ENCODE results near the gene ENTREP1. TPM values are rescaled to one million over a fixed set of nuclear protein-coding genes. Genes with fewer than 3 reads are reported as not detected.

Gene ENTREP1
- total RNA-seq, 1 donor from 2014 or later = 14.6 TPM

GRCh38 chr9:69322256-69322655 is 2.8 kb upstream of the ENTREP1 start:
- no peak for DNase-seq (ENCODE audit: low spot score)

- no peak for DNase-seq (ENCODE audit: low spot score)
These were observed 1.2 kb upstream of the ENTREP1 start for GRCh38 chr9:69323861-69324260.

- no peak for DNase-seq (ENCODE audit: low spot score)
These were observed 596 bp downstream of the ENTREP1 start for GRCh38 chr9:69325409-69326212.

GRCh38 chr9:69326261-69326660 is 1.2 kb downstream of the ENTREP1 start:
- no peak for DNase-seq (ENCODE audit: low spot score)

GRCh38 chr9:69330580-69330979 is 5.6 kb downstream of the ENTREP1 start:
- no peak for DNase-seq (ENCODE audit: low spot score)

DNA sequence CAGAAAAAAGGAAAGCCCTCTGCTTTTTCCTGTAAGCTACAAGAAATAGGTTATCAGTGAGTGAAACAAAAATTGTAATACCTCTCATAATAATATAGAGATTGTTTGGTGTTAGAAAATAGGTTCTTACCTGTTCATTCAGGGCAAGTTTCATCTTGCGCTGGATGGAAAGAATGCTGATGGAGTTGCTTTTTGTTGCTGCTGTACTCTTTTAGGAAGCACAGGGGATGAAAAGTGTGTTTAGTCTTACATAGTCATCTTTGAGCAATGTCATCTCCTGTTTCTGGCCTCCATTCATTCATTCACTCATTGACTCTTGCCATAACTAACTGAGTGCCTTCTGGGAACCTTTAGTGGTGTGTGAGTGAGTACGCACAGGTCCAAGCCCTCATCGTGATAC is 6.4 kb downstream of the ENTREP1 start:
- no peak for DNase-seq (ENCODE audit: low spot score)

DNA sequence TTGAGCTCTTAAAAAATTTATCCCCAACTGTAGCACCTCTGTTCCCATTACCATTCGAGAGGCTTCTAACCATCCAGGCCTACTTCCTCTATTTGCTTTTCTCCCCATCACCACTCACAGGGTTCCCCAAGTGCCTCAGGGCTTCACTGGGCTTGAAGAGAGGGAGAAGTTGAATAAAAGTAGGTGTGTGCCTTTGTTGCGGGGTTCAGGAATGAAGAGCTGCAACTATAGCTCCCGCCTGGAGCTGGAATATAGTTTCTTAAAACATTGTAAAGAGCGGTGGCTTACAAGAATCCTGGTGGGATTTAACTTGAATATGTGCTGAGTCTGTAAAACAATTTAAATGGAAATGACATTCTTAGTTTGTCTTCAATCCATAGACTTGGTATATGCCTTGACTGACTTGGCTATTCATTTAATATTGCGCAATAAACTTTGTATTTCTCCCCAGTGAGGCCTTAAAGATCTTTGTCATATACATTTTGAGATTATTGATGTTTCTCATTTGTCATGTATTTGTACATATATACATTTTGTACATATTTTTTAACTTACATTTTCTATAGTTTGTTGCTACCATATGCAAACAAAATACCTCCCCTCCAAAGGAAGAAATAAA is 7.2 kb downstream of the ENTREP1 start:
- no peak for DNase-seq (ENCODE audit: low spot score)

- DNase-seq (ENCODE audit: low spot score) = no peak
These were observed 8.7 kb downstream of the ENTREP1 start for GRCh38 chr9:69333716-69334115.

- no peak for DNase-seq (ENCODE audit: low spot score)
These were observed 9.3 kb downstream of the ENTREP1 start for GRCh38 chr9:69334317-69334716.

DNA sequence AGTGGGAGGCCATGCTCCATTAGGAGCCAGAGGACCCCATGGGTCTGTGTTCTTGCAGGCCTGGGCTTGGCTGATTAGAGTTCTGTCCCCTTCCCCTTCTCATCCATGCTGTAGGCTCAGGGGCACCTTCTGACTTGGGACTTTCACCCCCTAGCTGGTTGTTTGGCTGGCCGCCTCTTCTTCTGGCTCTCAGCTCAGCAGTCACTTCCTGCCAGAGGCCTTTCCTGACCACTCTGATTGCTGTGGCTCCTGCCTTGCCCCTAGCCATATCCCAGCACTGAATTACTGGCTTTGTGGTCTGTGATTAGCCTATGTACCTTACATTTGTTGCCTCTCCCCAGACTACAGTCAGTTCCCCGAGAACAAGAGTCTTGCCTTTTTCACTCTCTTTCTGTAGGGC is 14.6 kb downstream of the ENTREP1 start:
- no peak for DNase-seq (ENCODE audit: low spot score)

GRCh38 chr9:69340631-69341030 is 15.6 kb downstream of the ENTREP1 start:
- no peak for DNase-seq (ENCODE audit: low spot score)

- DNase-seq (ENCODE audit: low spot score) = no peak
These were observed 17.8 kb downstream of the ENTREP1 start for GRCh38 chr9:69342769-69343168.

GRCh38 chr9:69344459-69344858 is 19.4 kb downstream of the ENTREP1 start:
- no peak for DNase-seq (ENCODE audit: low spot score)

DNA sequence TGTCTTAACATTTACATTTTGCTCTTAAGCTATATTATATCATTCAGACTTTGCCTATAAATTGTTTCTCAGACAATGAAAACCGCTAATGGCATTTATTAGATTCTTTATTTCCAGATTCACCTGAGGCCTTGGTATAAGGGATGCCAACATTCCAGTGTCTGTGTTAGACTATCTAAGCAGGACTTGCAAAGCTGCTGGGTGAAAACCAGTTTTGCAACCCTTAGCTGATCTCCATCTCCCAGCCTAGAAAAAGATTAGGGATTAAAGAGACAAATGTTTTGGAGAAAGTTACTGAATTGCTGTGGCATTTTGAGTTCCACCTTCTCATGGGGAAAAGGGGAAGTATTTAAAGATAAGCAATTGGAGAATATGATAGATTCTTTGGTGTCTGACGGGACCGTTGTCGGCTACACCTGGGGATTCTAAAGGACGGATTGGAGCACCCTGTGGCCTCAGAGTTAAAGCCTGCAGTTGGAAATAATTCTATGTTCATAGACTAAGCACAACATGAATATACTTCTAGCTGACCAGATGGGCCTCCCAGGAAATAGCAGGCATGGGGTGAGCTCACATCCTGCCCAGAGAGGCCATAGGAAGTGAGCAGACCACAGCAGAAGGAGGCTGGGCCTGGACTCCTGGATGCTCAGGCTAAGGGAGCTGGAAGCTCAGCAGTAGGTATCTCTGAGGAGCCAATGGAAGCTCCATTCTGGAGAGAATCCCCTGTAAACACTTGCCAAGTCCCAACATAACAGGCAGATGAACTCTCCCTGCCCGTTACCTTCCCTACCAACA is 21.8 kb downstream of the ENTREP1 start:
- no peak for DNase-seq (ENCODE audit: low spot score)

DNA sequence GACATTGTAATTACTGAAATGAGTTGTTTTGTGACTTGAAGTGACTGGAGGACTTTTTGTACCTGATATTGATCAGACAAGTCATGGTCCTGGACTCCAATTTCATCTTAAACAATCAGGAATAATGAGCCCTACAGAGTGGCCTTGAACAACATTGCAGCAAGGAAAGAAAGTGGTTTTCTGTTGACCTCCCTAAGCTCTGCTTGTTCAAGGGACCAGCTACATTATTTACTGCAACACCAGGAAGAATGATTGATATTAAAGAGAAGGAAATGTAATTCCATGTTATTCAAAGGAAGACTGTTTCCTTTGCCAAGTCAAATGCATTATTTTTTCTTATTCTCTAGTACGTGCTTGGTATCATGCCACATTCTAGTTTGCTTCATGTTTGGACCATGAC is 22.6 kb downstream of the ENTREP1 start:
- no peak for DNase-seq (ENCODE audit: low spot score)

DNA sequence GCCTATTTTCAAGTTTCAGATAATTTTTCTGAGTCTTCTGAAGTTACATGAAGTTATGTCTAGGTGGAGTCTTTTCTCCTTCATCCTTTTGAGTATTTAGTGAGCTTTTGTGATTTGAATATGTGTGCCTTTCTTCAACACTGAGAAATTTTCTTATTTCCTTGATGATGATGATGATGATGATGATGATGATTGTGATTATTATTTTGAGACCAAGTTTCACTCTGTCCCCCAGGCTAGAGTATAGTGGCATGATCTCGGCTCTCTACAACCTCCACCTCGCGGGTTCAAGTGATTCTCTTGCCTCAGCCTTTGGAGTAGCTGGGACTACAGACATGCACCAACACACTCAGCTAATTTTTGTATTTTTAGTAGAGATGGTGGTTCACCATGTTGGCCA is 26.2 kb downstream of the ENTREP1 start:
- no peak for DNase-seq (ENCODE audit: low spot score)

GRCh38 chr9:69355232-69355631 is 30.2 kb downstream of the ENTREP1 start:
- DNase-seq (ENCODE audit: low spot score) = no peak

- no peak for DNase-seq (ENCODE audit: low spot score)
These were observed 32.2 kb downstream of the ENTREP1 start for GRCh38 chr9:69357030-69357775.

GRCh38 chr9:69357821-69358220 is 32.8 kb downstream of the ENTREP1 start:
- DNase-seq (ENCODE audit: low spot score) = no peak

DNA sequence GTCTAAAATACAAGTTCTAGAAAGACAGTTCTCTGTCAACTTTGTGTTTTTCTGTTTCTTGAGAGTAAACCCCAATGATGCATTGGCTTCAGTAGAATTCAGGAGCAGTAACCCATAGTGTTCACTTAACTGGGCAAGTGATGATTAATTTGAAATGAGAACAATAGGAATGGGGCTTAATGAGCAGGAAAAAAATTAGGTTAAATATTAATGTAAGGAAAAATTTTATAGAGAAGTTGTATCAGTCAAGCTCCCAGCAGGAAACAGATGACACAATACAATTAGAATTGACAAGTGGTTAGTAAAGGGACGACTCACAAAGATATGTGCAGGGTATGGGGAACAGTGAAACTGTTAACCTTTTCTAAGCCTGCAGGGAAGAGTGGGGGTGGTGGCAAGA is 38.2 kb downstream of the ENTREP1 start:
- no peak for DNase-seq (ENCODE audit: low spot score)

DNA sequence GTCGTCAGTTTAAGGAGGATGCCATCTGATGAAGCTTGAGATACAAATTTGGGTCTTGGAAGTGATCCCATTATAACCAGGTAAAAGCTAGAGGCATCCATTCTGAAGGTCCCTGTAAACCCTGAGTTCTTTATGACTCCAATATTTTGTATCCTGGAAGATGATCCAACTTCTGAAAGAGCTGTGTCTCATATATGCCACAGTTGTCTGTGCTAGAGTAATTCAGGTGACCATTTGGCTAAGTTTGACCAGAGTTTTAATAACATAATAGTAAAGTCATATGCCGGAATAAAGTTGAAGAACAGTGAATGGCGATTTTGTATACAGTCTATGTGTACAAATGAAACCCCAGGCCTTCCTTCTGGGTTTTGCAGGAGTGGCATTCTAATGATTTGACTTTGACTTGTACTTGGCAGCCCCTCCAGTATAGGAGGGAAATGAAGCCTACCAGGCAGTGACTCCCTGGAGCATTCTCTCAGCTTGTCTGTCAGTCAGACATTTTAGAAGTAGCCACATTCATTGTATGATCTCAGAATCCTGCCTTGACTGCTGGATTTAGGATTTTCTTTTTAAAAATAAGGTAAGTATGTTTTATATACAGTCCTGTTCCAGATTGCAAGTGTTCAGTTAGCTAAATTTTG is 39.6 kb downstream of the ENTREP1 start:
- no peak for DNase-seq (ENCODE audit: low spot score)

GRCh38 chr9:69370430-69370829 is 45.4 kb downstream of the ENTREP1 start:
- no peak for DNase-seq (ENCODE audit: low spot score)
